Aorta (tissue), 5 donors: ENCODE measurements around the gene PRSS16. TPM values are rescaled to one million over a fixed set of nuclear protein-coding genes. Genes with fewer than 3 reads are reported as not detected.
"Not testable (repeated sequence)": the region's sequence is repeated elsewhere in the genome, so short reads cannot be mapped to it uniquely, and the experiment has no call there.

Source experiments
- ATAC-seq: fragments of 200-7000 bp; cut with Tn5 transposase; one replicate; pipeline ENCODE4 v1.9.1; 2022; ENCODE audit warnings: moderate library complexity; ENCODE audit not compliant: low FRiP score
- DNase-seq, 2 donors: peaks; one replicate each; pipeline ENCODE4 v3.0.0-alpha.2; 2020
- H3K27ac ChIP-seq, 2 donors: one replicate each; pipeline ENCODE4 v1.5.1; 2013; ENCODE audit warnings: low read length in 2 of 2, mild to moderate bottlenecking in 2 of 2, moderate library complexity in 2 of 2, control low read depth in 1 of 2, inconsistent platforms in 1 of 2, low read depth in 1 of 2
- H3K27me3 ChIP-seq, 2 donors: one replicate each; pipeline ENCODE4 v1.6.1; 2013; ENCODE audit warnings: control low read depth in 1 of 2, low read length in 1 of 2, mild to moderate bottlenecking in 1 of 2, moderate library complexity in 1 of 2; ENCODE audit not compliant: insufficient read depth in 2 of 2, control insufficient read depth in 1 of 2
- H3K36me3 ChIP-seq, 2 donors: one replicate each; pipeline ENCODE4 v1.6.1; 2013; ENCODE audit warnings: control low read depth in 1 of 2, low read length in 1 of 2, mild to moderate bottlenecking in 1 of 2; ENCODE audit not compliant: insufficient read depth in 2 of 2, control insufficient read depth in 1 of 2
- H3K4me1 ChIP-seq, 2 donors: one replicate each; pipeline ENCODE4 v1.6.1; 2013; ENCODE audit warnings: low read length in 2 of 2, control low read depth in 1 of 2, mild to moderate bottlenecking in 1 of 2, moderate library complexity in 1 of 2; ENCODE audit not compliant: insufficient read depth in 2 of 2, control insufficient read depth in 1 of 2
- H3K4me3 ChIP-seq, 2 donors: one replicate each; pipeline ENCODE4 v1.5.1; 2013; ENCODE audit warnings: low read length in 2 of 2, control low read depth in 1 of 2, mild to moderate bottlenecking in 1 of 2
- H3K9me3 ChIP-seq: one replicate; pipeline ENCODE4 v1.6.1; 2013; ENCODE audit warnings: mild to moderate bottlenecking, low read length; ENCODE audit not compliant: control insufficient read depth
- WGBS, 2 donors: extraction: QIAGEN DNeasy Blood & Tissue Kit; methylation state at CpG; one replicate each; pipeline ENCODE4 v1.1.7; 2013; 5-methylcytosine and 5-hydroxymethylcytosine counted together
- intact Hi-C, 2 donors: fragments of 100-400 bp; cut with DNase I; formaldehyde crosslinking; loops; one replicate each; pipeline versions ENCODE4 v1.14.2 to v1.15.0; 2022
- polyA plus RNA-seq, 2 donors: library from polyadenylated mRNA; stranded (reverse); fragments of 200-250 nt; gene quantifications; one replicate each; pipeline ENCODE4 v1.2.3, GENCODE V29; 2013
- total RNA-seq, 2 donors: library from RNA; stranded (reverse); fragmentation: NEBNext Ultra II Directional; extraction: Animal tissue kit (Norgen Biotek cat#: 25700); gene quantifications; one replicate each; pipeline ENCODE4 v1.2.1, GENCODE V29; 2021
- donor health status: healthy with polysubstance abuse.
- donor health status: Bipolar disorder and iron deficiency.
- donor health status: DM: no; HTN: no; CAD: no.
- donor health status: DM: no; HTN: no; CAD: no.
- donor health status: DM: yes; HTN: yes; CAD: no.

The PRSS16 gene
- total and polyA plus RNA-seq, 4 donors: 0.75 to 1.1 TPM; not detected in 2

GRCh38 chr6:27254566-27254965, 7.1 kb downstream of the PRSS16 start:
- ATAC-seq (no peak), DNase-seq (no peak)
- H3K4me1 ChIP-seq: no peaks in the 10 kb centered on the region
- 63 to 70% methylated on average over 3 of the region's 3 CpGs for WGBS, 2 donors
- no peak overlapping the region for H3K27ac ChIP-seq
- intact Hi-C loops: no loop called here
- H3K36me3 ChIP-seq: no peaks in the 10 kb centered on the region
- no peaks in the 10 kb centered on the region for H3K9me3 ChIP-seq
- no peak overlapping the region for H3K4me3 ChIP-seq
- H3K27me3 ChIP-seq: no peaks in the 10 kb centered on the region

GRCh38 chr6:27255866-27256265, 8.4 kb downstream of the PRSS16 start:
- no peak overlapping the region for H3K4me3 ChIP-seq
- DNase-seq (no peak), ATAC-seq (no peak)
- H3K4me1 ChIP-seq: no peaks in the 10 kb centered on the region
- 47 to 59% methylated on average over 1 of the region's 1 CpG for WGBS, 2 donors
- no peak overlapping the region for H3K27ac ChIP-seq
- intact Hi-C loops: no loop called here
- peaks cover 2% of the 10 kb centered on the region for H3K9me3 ChIP-seq
- peaks cover 0 to 4% of the 10 kb centered on the region in 2 donors for H3K27me3 ChIP-seq
- H3K36me3 ChIP-seq: no peaks in the 10 kb centered on the region

- H3K27me3 ChIP-seq: peaks cover 0 to 7% of the 10 kb centered on the region in 2 donors
- H3K27ac ChIP-seq: no peak overlapping the region
- intact Hi-C loops: no loop called here
- ATAC-seq: no peak
- H3K4me1 ChIP-seq: no peaks in the 10 kb centered on the region
- WGBS, 2 donors: 6 to 7% methylated on average over 21 of the region's 21 CpGs
- no peaks in the 10 kb centered on the region for H3K36me3 ChIP-seq
- no peak for DNase-seq
- no peak overlapping the region for H3K4me3 ChIP-seq
- H3K9me3 ChIP-seq: peaks cover 2% of the 10 kb centered on the region
These were observed 12.9 kb downstream of the PRSS16 start for GRCh38 chr6:27260369-27260768.

GRCh38 chr6:27260836-27261375, 13.4 kb downstream of the PRSS16 start:
- WGBS, 2 donors: 7 to 8% methylated on average over 29 to 30 of the region's 30 CpGs
- no peak overlapping the region for H3K4me3 ChIP-seq
- peaks cover 0 to 7% of the 10 kb centered on the region in 2 donors for H3K27me3 ChIP-seq

GRCh38 chr6:27263886-27264285, 16.4 kb downstream of the PRSS16 start:
- DNase-seq: no peak
- H3K36me3 ChIP-seq: no peaks in the 10 kb centered on the region
- intact Hi-C loops: no loop called here
- H3K4me3 ChIP-seq: no peak overlapping the region
- H3K4me1 ChIP-seq: no peaks in the 10 kb centered on the region
- H3K27ac ChIP-seq: no peak overlapping the region
- no peak for ATAC-seq
- H3K27me3 ChIP-seq: peaks cover 0 to 7% of the 10 kb centered on the region in 2 donors
- peaks cover 2% of the 10 kb centered on the region for H3K9me3 ChIP-seq
- 60 to 66% methylated on average over 8 of the region's 8 CpGs for WGBS, 2 donors

More at GRCh38 chr6:27260836-27261375, 13.4 kb downstream of the PRSS16 start:
- Histone ChIP-seq H3K4me1 (no peaks in the 10 kb centered on the region), H3K27ac (no peak overlapping the region), H3K36me3 (no peaks in the 10 kb centered on the region), H3K9me3 (peaks cover 2% of the 10 kb centered on the region)
- DNase-seq (no peak), ATAC-seq (no peak)
- intact Hi-C loops: no loop called here

- intact Hi-C loops, H3K36me3 ChIP-seq, H3K9me3 ChIP-seq, ATAC-seq, H3K4me1 ChIP-seq, H3K4me3 ChIP-seq, H3K27me3 ChIP-seq, DNase-seq, H3K27ac ChIP-seq: not testable (repeated sequence)
- WGBS, 2 donors: 89 to 95% methylated on average over 3 of the region's 3 CpGs
These were observed 19.5 kb downstream of the PRSS16 start for GRCh38 chr6:27267003-27267402.

- Histone ChIP-seq H3K27me3 (peaks cover 0 to 4% of the 10 kb centered on the region in 2 donors), H3K4me3 (no peak overlapping the region), H3K4me1 (no peaks in the 10 kb centered on the region), H3K36me3 (no peaks in the 10 kb centered on the region), H3K27ac (no peak overlapping the region), H3K9me3 (peaks cover 3% of the 10 kb centered on the region)
- DNase-seq (no peak), ATAC-seq (no peak)
- 9 to 13% methylated on average over 22 of the region's 22 CpGs for WGBS, 2 donors
- intact Hi-C loops: no loop called here
These were observed 20.4 kb downstream of the PRSS16 start for GRCh38 chr6:27267857-27268434.

- ATAC-seq (no peak), DNase-seq (no peak)
- WGBS, 2 donors: 75 to 77% methylated on average over 14 of the region's 14 CpGs
- Histone ChIP-seq H3K36me3 (no peaks in the 10 kb centered on the region), H3K27me3 (no peaks in the 10 kb centered on the region), H3K9me3 (peaks cover 3% of the 10 kb centered on the region), H3K27ac (no peak overlapping the region), H3K4me3 (no peak overlapping the region), H3K4me1 (no peaks in the 10 kb centered on the region)
- intact Hi-C loops: no loop called here
These were observed 21.3 kb downstream of the PRSS16 start for GRCh38 chr6:27268803-27269202.

- WGBS, 2 donors: 61 to 62% methylated on average over 11 of the region's 11 CpGs
- DNase-seq: no peak
- Histone ChIP-seq H3K4me3 (no peak overlapping the region), H3K9me3 (peaks cover 8% of the 10 kb centered on the region), H3K27me3 (peaks cover 2 to 5% of the 10 kb centered on the region in 2 donors), H3K27ac (no peak overlapping the region), H3K4me1 (no peaks in the 10 kb centered on the region), H3K36me3 (no peaks in the 10 kb centered on the region)
- no peak for ATAC-seq
- intact Hi-C loops: no loop called here
These were observed 26.3 kb downstream of the PRSS16 start for GRCh38 chr6:27273783-27274182.
